CD4-positive, alpha-beta T cell treated with Interleukin-21 for 1 hour (primary cell): ENCODE data around the gene FCHO1.
A peak's percentile ranks its signal among the peaks of the same experiment; 100 is the strongest.

ENCODE experiments used
- DNase-seq: peaks from one replicate; pipeline ENCODE4 v3.0.0-alpha.2; 2020

Gene FCHO1

DNA sequence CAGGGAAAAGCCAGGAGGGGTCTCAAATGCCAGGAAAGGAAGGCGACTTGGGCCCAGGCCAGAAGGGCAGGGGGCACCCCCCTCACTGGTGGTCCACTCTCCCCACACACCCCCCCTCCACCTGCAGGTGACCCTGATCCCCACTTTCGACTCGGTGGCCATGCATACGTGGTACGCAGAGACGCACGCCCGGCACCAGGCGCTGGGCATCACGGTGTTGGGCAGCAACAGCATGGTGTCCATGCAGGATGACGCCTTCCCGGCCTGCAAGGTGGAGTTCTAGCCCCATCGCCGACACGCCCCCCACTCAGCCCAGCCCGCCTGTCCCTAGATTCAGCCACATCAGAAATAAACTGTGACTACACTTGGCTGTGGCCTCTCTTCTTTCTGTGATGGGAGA is 17.1 kb upstream of the FCHO1 start:
- DNase-seq = no peak

- DNase-seq = no peak
Measured at GRCh38 chr19:17735410-17735809, 15.9 kb upstream of the FCHO1 start.

GRCh38 chr19:17737690-17738153 is 13.6 kb upstream of the FCHO1 start:
- no peak for DNase-seq

GRCh38 chr19:17739121-17739875 is 12.0 kb upstream of the FCHO1 start:
- no peak for DNase-seq

DNA sequence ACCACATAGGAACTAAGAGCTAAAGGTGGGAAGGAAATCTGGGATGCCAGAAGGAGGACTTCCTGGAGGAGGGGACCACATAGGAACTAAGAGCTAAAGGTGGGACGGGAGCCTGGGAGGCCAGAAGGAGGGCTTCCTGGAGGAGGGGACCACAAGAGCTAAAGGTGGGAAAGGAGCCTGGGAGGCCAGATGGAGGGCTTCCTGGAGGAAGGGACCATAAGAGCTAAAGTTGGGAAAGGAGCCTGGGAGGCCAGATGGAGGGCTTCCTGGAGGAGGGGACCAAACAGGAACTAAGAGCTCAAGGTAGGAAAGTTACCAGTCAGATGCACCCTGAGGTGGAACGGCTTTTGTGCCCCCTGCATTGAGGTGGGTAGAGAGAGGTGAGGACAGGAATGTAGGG is 9.8 kb upstream of the FCHO1 start:
- DNase-seq = no peak

DNA sequence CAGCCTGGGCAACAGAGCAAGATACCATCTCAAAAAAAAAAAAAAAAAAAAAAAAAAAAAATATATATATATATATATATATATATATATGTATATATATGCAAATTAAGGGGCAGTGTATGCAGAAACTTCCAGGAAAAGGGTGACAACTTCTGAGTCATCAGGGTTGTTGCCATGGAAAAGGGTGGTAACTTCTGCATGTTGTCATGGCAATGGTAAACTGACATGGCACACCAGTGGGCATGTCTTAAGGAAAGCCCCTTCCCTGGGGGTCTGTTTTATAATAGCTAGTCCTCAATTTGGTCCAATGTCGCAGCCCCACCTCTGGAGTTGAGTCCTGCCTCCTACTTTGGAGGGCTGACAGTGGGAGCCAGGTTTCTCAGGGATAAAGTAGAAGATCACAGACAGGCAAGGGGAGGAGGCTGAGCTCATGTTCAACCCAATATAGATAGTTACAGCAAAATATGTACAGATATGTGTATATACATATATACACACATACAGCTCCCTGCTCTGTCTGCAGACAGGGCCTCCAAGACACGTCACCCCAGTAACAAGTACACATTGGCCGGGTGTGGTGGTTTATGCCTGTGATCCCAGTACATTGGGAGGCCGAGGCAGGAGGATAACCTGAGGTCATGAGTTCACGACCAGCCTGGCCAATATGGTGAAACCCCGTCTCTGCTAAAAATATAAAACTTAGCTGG is 7.2 kb upstream of the FCHO1 start:
- peak; percentile 48 for DNase-seq

DNA sequence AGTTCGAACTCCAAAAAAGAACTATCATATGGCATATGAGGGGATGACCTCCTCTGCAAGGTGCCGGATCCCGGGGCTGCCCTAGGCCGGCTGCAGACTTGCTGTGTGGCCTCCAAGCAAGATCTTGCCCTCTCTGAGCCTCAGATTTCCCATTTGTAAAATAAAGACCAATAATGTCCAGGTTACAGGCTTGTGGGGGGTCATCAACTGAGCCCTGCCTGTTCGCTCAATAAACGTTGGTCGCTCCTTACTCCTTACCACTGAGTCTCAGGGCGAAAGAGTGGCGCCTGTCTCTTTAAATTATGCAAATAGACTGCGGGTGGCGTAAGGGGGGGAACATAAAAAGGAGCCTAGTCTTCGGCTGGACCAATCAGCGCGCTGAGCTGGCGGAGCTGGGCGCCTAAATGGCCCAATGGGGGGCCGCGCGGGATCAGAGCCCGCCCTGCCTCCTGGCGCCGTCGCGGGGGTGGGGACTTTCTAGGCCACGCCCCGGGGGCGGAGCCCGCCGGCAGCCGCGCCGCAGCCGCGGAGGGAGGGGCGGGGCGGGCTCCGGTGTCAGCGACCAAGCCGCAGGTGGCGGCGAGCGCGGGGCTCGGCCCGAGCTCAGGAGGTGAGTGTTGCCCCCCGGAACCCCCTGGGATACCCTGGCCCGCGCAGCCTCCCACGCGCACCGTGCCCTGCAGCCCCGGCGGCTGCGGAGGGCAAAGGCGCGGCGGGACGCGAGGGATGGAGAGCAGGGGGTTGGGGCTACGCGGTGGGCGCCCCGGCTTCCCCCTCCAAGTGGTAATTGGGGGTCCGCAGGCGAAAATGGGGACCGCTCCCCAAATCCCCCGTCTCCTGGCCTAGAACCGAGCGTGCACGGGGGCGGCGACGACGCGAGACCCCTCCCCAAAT is 3.8 kb upstream of the FCHO1 start:
- DNase-seq = peak; percentile 96

DNA sequence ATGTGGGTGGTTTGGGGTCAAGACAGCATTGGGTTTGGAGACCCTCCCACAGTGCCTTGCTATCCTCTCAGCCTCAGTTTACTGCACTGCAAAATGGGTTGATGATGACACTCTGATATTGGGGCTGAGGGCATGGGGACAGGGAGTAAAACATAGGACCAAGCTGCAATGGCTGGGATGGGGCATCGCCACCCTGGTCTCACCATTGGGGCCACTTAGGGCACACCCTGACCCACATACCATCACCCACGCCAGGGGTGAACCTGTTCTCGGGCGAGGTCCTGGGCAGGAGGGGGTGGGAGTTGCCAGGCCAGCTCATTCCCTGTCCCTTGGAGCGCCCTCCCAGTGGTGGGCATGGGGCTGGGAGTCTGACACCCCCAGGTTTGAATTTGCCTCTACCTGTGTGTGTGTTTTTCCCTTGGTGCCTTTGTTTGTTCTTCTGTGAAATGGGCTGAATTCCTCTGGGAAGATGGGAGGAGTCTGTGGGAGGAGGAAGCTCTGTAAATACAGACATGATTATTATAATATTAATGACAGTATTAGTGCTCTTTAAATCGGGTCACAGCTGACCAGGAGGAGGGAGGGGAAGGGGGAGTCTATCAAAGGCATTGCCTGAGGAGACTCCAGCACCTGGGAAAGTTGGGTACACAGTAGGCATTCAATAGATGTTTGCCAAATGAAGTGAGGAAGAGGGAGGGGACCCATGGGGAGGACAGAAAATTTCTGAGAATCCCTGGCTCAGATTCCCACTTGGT is 2.2 kb upstream of the FCHO1 start:
- no peak for DNase-seq

GRCh38 chr19:17749912-17750317 is 1.4 kb upstream of the FCHO1 start:
- no peak for DNase-seq

DNA sequence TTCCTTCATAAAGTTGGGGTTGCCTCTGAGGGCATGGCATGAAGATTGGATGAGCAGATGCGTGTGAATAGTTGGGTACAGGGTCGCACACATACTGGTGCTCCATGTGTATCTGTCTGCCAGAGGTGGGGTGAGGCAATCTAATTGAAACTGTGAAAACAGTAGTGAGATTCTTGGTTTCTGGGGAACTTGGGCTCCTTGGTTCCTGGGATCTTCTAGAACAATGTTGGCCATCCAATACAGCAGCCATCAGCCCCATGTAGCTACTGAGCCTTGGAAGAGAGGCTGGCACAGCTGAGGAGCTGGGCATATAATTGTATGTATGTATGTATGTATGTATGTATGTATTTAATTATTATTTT is 616 bp downstream of the FCHO1 start:
- no peak for DNase-seq

DNA sequence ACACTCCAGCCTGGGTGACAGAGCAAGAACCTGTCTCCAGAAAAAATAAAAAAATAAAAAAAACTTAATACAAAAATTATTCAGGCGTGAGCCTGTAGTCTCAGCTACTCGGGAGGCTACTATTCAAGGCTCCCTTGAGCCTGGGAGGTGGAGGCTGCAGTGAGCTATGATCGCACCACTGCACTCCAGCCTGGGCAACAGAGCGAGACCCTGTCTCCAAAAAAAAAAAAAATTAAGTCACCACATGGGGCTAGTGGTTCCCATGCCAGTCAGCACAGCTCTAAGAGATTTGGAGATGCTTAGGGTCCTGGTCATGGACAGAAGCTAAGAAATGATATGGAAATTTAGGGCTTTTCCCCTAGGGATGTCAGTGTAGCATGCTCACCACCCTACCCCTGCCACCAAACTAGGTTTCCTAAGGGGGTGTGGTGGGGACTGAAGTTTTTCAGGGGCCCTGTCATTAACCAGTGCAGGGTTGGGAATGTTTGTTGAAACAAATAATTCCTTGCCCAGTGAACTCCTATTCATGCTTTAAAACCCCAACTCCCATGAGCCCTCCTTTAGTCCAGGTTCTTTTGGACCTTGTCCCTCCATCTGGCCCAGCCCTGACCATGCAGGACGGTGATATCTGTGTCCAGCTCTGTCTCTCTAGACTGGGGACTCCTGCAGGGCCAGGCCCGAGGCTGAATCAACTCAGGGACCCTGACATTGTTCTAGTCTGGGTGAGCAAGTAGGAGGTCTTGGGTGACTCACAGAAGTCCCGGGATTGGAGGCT is 1.8 kb downstream of the FCHO1 start:
- no peak for DNase-seq

DNA sequence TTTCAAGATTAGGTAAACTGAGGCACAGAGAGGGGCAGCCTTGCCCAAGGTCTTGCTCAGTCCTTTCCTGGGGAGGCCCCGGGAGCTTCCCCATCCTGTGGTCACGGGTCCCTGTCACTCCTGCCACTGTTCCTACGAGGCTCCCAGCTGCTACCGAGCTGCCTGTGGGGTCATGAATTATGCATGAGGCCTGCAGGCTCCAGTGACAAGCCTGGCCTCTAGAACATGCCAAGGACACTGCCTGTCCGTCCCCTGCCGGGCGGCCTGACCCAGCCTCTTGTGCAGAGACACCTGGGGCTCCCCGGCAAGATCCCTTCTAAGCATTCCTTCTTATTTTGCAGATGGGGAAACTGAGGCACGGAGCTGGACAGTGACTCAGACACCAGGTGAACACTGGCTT is 2.7 kb downstream of the FCHO1 start:
- no peak for DNase-seq

- DNase-seq = no peak
Measured at GRCh38 chr19:17754634-17755442, 3.6 kb downstream of the FCHO1 start.

DNA sequence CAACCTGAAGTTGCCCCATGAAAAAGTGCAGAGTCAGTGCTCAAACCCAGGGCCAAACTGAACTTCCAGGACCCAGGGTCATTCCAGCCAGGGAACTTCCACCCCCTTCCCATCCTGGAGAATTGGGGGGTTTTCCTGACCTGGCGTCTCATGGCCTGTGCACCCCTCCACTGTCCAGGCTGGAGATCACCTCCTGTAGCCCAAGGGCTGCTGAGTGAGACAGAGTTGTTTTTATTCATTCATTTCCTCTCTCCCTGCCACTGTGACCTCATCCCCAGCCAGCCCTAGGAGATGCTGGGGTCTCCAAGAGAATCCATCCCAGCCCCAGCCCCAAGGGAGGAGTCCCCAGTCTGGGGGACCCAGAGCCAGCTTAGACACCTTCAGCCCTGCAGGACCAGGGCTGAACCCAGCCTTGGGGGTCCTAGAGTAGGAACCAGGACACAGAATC is 4.2 kb downstream of the FCHO1 start:
- no peak for DNase-seq

GRCh38 chr19:17755977-17756670 is 4.8 kb downstream of the FCHO1 start:
- peak; percentile 53 for DNase-seq

DNA sequence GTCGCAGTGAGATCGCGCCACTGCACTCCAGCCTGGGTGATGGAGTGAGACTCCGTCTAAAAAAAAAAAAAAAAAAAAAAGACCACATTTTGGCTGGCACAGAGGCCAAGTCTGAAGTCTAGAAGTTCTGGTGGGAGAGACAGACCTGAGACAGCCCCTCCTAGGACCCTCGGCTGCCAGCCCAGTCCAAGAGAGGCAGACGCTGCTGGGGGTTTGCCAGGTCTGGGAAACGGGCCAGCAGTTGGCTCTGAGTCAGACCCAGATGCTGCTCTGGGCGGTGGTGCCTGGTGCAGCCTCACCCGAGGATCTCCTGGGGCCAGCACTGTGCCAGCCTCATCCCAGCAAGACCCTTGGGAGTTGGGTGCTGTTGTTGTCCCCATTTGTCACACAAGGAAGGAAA is 5.8 kb downstream of the FCHO1 start:
- no peak for DNase-seq

GRCh38 chr19:17758515-17758914 is 7.2 kb downstream of the FCHO1 start:
- DNase-seq = no peak

- DNase-seq = no peak
Measured at GRCh38 chr19:17761148-17761547, 9.9 kb downstream of the FCHO1 start.

- DNase-seq = no peak
Measured at GRCh38 chr19:17762505-17763229, 11.4 kb downstream of the FCHO1 start.

- DNase-seq = no peak
Measured at GRCh38 chr19:17764348-17764747, 13.1 kb downstream of the FCHO1 start.
